Measurements from ENCODE around the gene SLC47A1. TPM values are rescaled to one million over a fixed set of nuclear protein-coding genes. Genes with fewer than 3 reads are reported as not detected.

SLC47A1 gene
- total and polyA plus RNA-seq, 2 experiments from 2014 or later = 19.7 to 48.6 TPM

GRCh38 chr17:19492141-19492540 is 41.5 kb upstream of the SLC47A1 start:
- Histone ChIP-seq H3K27me3 (no peaks in the 10 kb centered on the region), H3K4me3 (no peak overlapping the region), H3K27ac (no peak overlapping the region), H3K36me3 (no peaks in the 10 kb centered on the region), H3K4me1 (ENCODE audit: low read depth) (no peaks in the 10 kb centered on the region), H3K9me3 (ENCODE audit: low read depth) (no peaks in the 10 kb centered on the region)
- TF ChIP-seq, protein P1, sequence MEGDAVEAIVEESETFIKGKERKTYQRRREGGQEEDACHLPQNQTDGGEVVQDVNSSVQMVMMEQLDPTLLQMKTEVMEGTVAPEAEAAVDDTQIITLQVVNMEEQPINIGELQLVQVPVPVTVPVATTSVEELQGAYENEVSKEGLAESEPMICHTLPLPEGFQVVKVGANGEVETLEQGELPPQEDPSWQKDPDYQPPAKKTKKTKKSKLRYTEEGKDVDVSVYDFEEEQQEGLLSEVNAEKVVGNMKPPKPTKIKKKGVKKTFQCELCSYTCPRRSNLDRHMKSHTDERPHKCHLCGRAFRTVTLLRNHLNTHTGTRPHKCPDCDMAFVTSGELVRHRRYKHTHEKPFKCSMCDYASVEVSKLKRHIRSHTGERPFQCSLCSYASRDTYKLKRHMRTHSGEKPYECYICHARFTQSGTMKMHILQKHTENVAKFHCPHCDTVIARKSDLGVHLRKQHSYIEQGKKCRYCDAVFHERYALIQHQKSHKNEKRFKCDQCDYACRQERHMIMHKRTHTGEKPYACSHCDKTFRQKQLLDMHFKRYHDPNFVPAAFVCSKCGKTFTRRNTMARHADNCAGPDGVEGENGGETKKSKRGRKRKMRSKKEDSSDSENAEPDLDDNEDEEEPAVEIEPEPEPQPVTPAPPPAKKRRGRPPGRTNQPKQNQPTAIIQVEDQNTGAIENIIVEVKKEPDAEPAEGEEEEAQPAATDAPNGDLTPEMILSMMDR (IDR thresholded peaks at IDR 0.05; ENCODE audit: low read depth, low read length) = no peak
- DNase-seq (ENCODE audit: low read depth in 1 of 2, low spot score in 1 of 2) = no peak

- Histone ChIP-seq H3K4me1 (ENCODE audit: low read depth) (no peaks in the 10 kb centered on the region), H3K27ac (no peak overlapping the region), H3K9me3 (ENCODE audit: low read depth) (no peaks in the 10 kb centered on the region), H3K27me3 (no peaks in the 10 kb centered on the region), H3K36me3 (no peaks in the 10 kb centered on the region), H3K4me3 (no peak overlapping the region)
- TF ChIP-seq, protein P1 (IDR thresholded peaks at IDR 0.05; ENCODE audit: low read depth, low read length) = no peak
- DNase-seq (ENCODE audit: low read depth in 1 of 2, low spot score in 1 of 2) = no peak
Measured at GRCh38 chr17:19494961-19495806, 38.5 kb upstream of the SLC47A1 start.

- Histone ChIP-seq H3K9me3 (ENCODE audit: low read depth) (no peaks in the 10 kb centered on the region), H3K36me3 (no peaks in the 10 kb centered on the region), H3K27ac (no peak overlapping the region), H3K27me3 (no peaks in the 10 kb centered on the region), H3K4me1 (ENCODE audit: low read depth) (no peaks in the 10 kb centered on the region), H3K4me3 (no peak overlapping the region)
- TF ChIP-seq, protein P1 (IDR thresholded peaks at IDR 0.05; ENCODE audit: low read depth, low read length) = no peak
- no peak for DNase-seq (ENCODE audit: low read depth in 1 of 2, low spot score in 1 of 2)
Measured at GRCh38 chr17:19495828-19496528, 37.7 kb upstream of the SLC47A1 start.

DNA sequence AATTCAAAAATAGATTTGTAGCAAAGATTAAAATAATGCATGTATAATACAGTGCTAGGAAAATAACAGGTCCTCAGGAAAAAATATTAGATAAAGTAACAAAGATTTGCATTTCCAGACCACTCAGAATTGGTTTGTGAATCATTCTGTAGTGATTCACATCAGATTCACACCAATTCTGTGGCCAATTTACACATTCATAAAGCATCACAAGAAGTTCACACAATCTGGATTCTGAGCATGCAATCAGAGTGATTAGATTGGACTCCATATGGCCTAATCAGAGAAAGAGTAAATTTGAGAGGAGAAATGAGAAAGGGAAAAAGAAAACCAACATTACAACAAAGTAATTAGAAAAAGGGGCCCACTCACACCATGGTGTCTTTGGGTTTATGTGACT is 36.0 kb upstream of the SLC47A1 start:
- Histone ChIP-seq H3K27ac (no peak overlapping the region), H3K4me1 (ENCODE audit: low read depth) (no peaks in the 10 kb centered on the region), H3K4me3 (no peak overlapping the region), H3K9me3 (ENCODE audit: low read depth) (no peaks in the 10 kb centered on the region), H3K36me3 (no peaks in the 10 kb centered on the region), H3K27me3 (no peaks in the 10 kb centered on the region)
- TF ChIP-seq, protein P1 (IDR thresholded peaks at IDR 0.05; ENCODE audit: low read depth, low read length) = no peak
- DNase-seq (ENCODE audit: low read depth in 1 of 2, low spot score in 1 of 2) = no peak

DNA sequence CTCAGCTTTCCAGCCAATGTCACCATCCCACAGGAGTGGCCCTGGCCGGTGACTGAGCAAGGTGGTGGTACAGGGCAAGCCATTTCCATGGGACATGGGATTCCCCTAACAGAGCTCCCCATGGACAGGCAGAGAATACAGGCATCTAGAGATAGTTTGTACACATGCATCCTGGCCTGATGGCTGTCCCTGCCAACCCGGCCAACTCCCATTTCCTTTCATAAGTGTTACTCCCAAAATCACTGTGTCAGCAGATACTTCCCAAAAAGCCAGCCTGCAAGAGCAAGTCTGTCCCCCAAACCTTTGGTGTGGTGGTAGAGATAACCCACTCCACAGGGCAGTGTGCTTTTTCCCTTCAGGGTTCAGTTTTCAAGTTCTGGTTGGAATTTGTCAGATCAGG is 32.4 kb upstream of the SLC47A1 start:
- Histone ChIP-seq H3K27me3 (no peaks in the 10 kb centered on the region), H3K9me3 (ENCODE audit: low read depth) (no peaks in the 10 kb centered on the region), H3K4me1 (ENCODE audit: low read depth) (no peaks in the 10 kb centered on the region), H3K4me3 (no peak overlapping the region), H3K27ac (no peak overlapping the region), H3K36me3 (no peaks in the 10 kb centered on the region)
- DNase-seq (ENCODE audit: low read depth in 1 of 2, low spot score in 1 of 2) = no peak
- TF ChIP-seq, protein P1 (IDR thresholded peaks at IDR 0.05; ENCODE audit: low read depth, low read length) = no peak

All from cardiac muscle cell (in vitro differentiated cells and primary cell).